Osteoblast (primary cell): ENCODE data around the gene NCKAP5. TPM values are rescaled to one million over a fixed set of nuclear protein-coding genes. Genes with fewer than 3 reads are reported as not detected.
A peak's percentile ranks its signal among the peaks of the same experiment; 100 is the strongest.

Experiments used
- DNase-seq: peaks from one replicate; pipeline ENCODE4 v3.0.0; 2011; ENCODE audit warnings: low spot score, mixed read lengths; ENCODE audit not compliant: insufficient read length; ENCODE audit errors: missing footprints
- H2AFZ ChIP-seq: 2 replicates; pipeline ENCODE4 v1.6.0; 2011; ENCODE audit warnings: mild to moderate bottlenecking, low read length
- H3K27ac ChIP-seq: 2 replicates; pipeline ENCODE4 v1.5.1; 2011; ENCODE audit warnings: mild to moderate bottlenecking, low read depth, low read length, moderate library complexity
- H3K27me3 ChIP-seq: 2 replicates; pipeline ENCODE4 v1.6.0; 2012; ENCODE audit warnings: mild to moderate bottlenecking, control low read depth, inconsistent platforms, low read length, moderate library complexity; ENCODE audit not compliant: insufficient read depth
- H3K36me3 ChIP-seq: 2 replicates; pipeline ENCODE4 v1.5.1; 2011; ENCODE audit warnings: mild to moderate bottlenecking, low read length, control low read depth, moderate library complexity; ENCODE audit not compliant: insufficient read depth
- H3K4me1 ChIP-seq: 2 replicates; pipeline ENCODE4 v1.5.1; 2011; ENCODE audit warnings: mild to moderate bottlenecking, low read length, control low read depth, moderate library complexity; ENCODE audit not compliant: insufficient read depth
- H3K4me2 ChIP-seq: 2 replicates; pipeline ENCODE4 v1.6.0; 2011; ENCODE audit warnings: mild to moderate bottlenecking, low read length; ENCODE audit not compliant: insufficient read depth
- H3K4me3 ChIP-seq: fragments of 200-600 bp; sonication (generic); 3 replicates; pipeline ENCODE4 v1.5.1; 2012; ENCODE audit warnings: mild to moderate bottlenecking, low read length, inconsistent platforms; ENCODE audit not compliant: insufficient read depth
- H3K79me2 ChIP-seq: 2 replicates; pipeline ENCODE4 v1.6.0; 2012; ENCODE audit warnings: mild to moderate bottlenecking, low read length, control low read depth, inconsistent platforms; ENCODE audit not compliant: insufficient read depth
- H3K9me3 ChIP-seq: 2 replicates; pipeline ENCODE4 v1.5.1; 2011; ENCODE audit warnings: low read depth, low read length, control low read depth
- H4K20me1 ChIP-seq: 2 replicates; pipeline ENCODE4 v1.6.0; 2012; ENCODE audit warnings: mild to moderate bottlenecking, low read length, control low read depth; ENCODE audit not compliant: insufficient read depth
- CTCF ChIP-seq: IDR thresholded peaks from 2 replicates; pipeline ENCODE4 v1.5.1; 2011; ENCODE audit warnings: mild to moderate bottlenecking, low read depth, low read length, moderate library complexity; ENCODE audit errors: extremely low read depth
- total RNA-seq: library from RNA; depleted of rRNA; stranded (reverse); fragments of >200 nt; gene quantifications from 2 replicates; pipeline ENCODE4 v1.2.3, GENCODE V29; 2012

Gene NCKAP5
- total RNA-seq, 1 donor = 1.8 TPM

GRCh38 chr2:132795220-132795619 lies 773.0 kb downstream of the NCKAP5 start:
- no peak overlapping the region for H3K4me3 ChIP-seq
- H3K27me3 ChIP-seq = no peaks in the 10 kb centered on the region
- no peaks in the 10 kb centered on the region for H4K20me1 ChIP-seq
- no peak overlapping the region for H3K27ac ChIP-seq
- no peak for DNase-seq
- H3K79me2 ChIP-seq = no peaks in the 10 kb centered on the region
- no peak overlapping the region for H2AFZ ChIP-seq
- H3K36me3 ChIP-seq = no peaks in the 10 kb centered on the region
- H3K4me1 ChIP-seq = peaks cover 18% of the 10 kb centered on the region
- H3K4me2 ChIP-seq = no peak overlapping the region
- no peak for TF ChIP-seq CTCF
- H3K9me3 ChIP-seq = no peaks in the 10 kb centered on the region

GRCh38 chr2:132793532-132793931 lies 774.7 kb downstream of the NCKAP5 start:
- no peak overlapping the region for H3K4me2 ChIP-seq
- H3K79me2 ChIP-seq = no peaks in the 10 kb centered on the region
- no peaks in the 10 kb centered on the region for H3K36me3 ChIP-seq
- H3K9me3 ChIP-seq = no peaks in the 10 kb centered on the region
- H2AFZ ChIP-seq = no peak overlapping the region
- H3K27me3 ChIP-seq = no peaks in the 10 kb centered on the region
- no peak for TF ChIP-seq CTCF
- no peak overlapping the region for H3K27ac ChIP-seq
- no peak for DNase-seq
- no peaks in the 10 kb centered on the region for H4K20me1 ChIP-seq
- peaks cover 18% of the 10 kb centered on the region for H3K4me1 ChIP-seq
- H3K4me3 ChIP-seq = no peak overlapping the region

- no peak overlapping the region for H2AFZ ChIP-seq
- no peak overlapping the region for H3K4me2 ChIP-seq
- no peaks in the 10 kb centered on the region for H3K9me3 ChIP-seq
- no peaks in the 10 kb centered on the region for H3K27me3 ChIP-seq
- peak; percentile 52 for DNase-seq
- H3K79me2 ChIP-seq = no peaks in the 10 kb centered on the region
- no peaks in the 10 kb centered on the region for H3K36me3 ChIP-seq
- no peak overlapping the region for H3K27ac ChIP-seq
- peaks cover 4% of the 10 kb centered on the region for H3K4me1 ChIP-seq
- TF ChIP-seq CTCF = no peak
- no peaks in the 10 kb centered on the region for H4K20me1 ChIP-seq
- no peak overlapping the region for H3K4me3 ChIP-seq
These were observed 778.0 kb downstream of the NCKAP5 start for GRCh38 chr2:132790207-132790785.

GRCh38 chr2:132789066-132789465 lies 779.2 kb downstream of the NCKAP5 start:
- Histone ChIP-seq H3K27me3 (no peaks in the 10 kb centered on the region), H2AFZ (no peak overlapping the region), H3K79me2 (no peaks in the 10 kb centered on the region), H4K20me1 (no peaks in the 10 kb centered on the region), H3K36me3 (no peaks in the 10 kb centered on the region), H3K4me3 (no peak overlapping the region), H3K4me2 (no peak overlapping the region), H3K27ac (no peak overlapping the region), H3K4me1 (peaks cover 4% of the 10 kb centered on the region), H3K9me3 (no peaks in the 10 kb centered on the region)
- no peak for DNase-seq
- no peak for TF ChIP-seq CTCF
